OCI-LY3 (cell line): Measurements from ENCODE around the gene NIP7.

Experiments
- H2AFZ ChIP-seq: fragments of 200-600, 300-600 bp; shearing (Covaris generic); 2 replicates; pipeline ENCODE4 v1.6.0; 2014; ENCODE audit warnings: antibody characterized with exemption, low read depth, low read length
- H3K27ac ChIP-seq: fragments of 200-600, 300-600 bp; sonication (generic); 2 replicates; pipeline ENCODE4 v1.5.1; 2014; ENCODE audit warnings: mild to moderate bottlenecking, low read length, moderate library complexity, mixed read lengths
- H3K27me3 ChIP-seq: fragments of 200-600, 300-600 bp; sonication (generic); 2 replicates; pipeline ENCODE4 v1.6.1; 2014; ENCODE audit warnings: low read depth, low read length, mixed read lengths
- H3K36me3 ChIP-seq: fragments of 200-600, 300-600 bp; sonication (generic); replicated peaks from 2 replicates; pipeline ENCODE3; 2014; ENCODE audit warnings: low read depth, low read length, mixed read lengths
- H3K4me1 ChIP-seq: fragments of 300-600, 200-600 bp; sonication (generic); 2 replicates; pipeline ENCODE4 v1.6.1; 2014; ENCODE audit warnings: low read length, mixed read lengths
- H3K4me2 ChIP-seq: fragments of 200-600, 300-600 bp; sonication (generic); 2 replicates; pipeline ENCODE4 v1.6.1; 2014; ENCODE audit warnings: low read length, mixed read lengths
- H3K4me3 ChIP-seq: fragments of 300-600, 200-600 bp; sonication (generic); 2 replicates; pipeline ENCODE4 v1.5.1; 2014; ENCODE audit warnings: antibody characterized with exemption, mild to moderate bottlenecking, low read length, moderate library complexity
- H3K79me2 ChIP-seq: fragments of 300-600, 200-600 bp; shearing (Covaris generic); 2 replicates; pipeline ENCODE4 v1.6.1; 2014; ENCODE audit warnings: mild to moderate bottlenecking, low read length, mixed read lengths
- H3K9ac ChIP-seq: fragments of 300-600, 200-600 bp; shearing (Covaris generic); 2 replicates; pipeline ENCODE4 v1.6.0; 2014; ENCODE audit warnings: mild to moderate bottlenecking, low read length, moderate library complexity
- H3K9me3 ChIP-seq: fragments of 200-600, 300-600 bp; shearing (Covaris generic); 2 replicates; pipeline ENCODE4 v1.6.1; 2014; ENCODE audit warnings: low read length, mixed read lengths; ENCODE audit not compliant: insufficient read depth
- H4K20me1 ChIP-seq: fragments of 200-600, 300-600 bp; sonication (generic); 2 replicates; pipeline ENCODE4 v1.6.1; 2016; ENCODE audit warnings: low read length, mixed read lengths; ENCODE audit not compliant: insufficient read depth
- EZH2phosphoT487 ChIP-seq: fragments of 200-600 bp; shearing (Covaris generic); IDR thresholded peaks from 2 replicates; pipeline ENCODE4 v1.6.1; 2018; ENCODE audit warnings: antibody characterized with exemption, mixed run types, low read depth
- TF ChIP-seq, protein P1 (sequence below): fragments of 200-600, 300-600 bp; sonication (generic); IDR thresholded peaks from 2 replicates; pipeline ENCODE4 v1.5.1; 2014; ENCODE audit warnings: antibody characterized with exemption, low read length, low read depth

NIP7 gene

DNA sequence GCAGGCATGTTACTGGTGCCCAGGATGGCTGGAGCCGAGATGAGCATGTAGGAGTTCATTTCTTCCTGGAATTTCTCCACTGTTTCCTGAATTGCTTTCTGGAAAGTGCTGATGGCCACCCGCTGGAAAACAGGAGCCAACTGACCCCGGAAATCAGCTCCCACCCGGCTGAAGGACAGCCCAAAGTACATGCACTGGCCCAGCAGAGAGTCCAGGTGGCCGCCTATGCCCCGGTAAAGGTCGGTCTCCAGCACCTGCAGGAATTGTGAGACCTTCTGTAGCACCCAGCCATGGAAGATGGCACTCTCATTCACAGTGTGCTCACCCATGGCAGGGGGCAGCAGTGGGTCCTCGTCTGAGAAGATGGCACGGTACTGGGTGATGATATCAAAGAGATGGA lies 4.9 kb upstream of the NIP7 start:
- Histone ChIP-seq H3K79me2 (peaks cover 53% of the 10 kb centered on the region), H3K36me3 (peaks cover 32% of the 10 kb centered on the region), H3K27me3 (no peaks in the 10 kb centered on the region)

DNA sequence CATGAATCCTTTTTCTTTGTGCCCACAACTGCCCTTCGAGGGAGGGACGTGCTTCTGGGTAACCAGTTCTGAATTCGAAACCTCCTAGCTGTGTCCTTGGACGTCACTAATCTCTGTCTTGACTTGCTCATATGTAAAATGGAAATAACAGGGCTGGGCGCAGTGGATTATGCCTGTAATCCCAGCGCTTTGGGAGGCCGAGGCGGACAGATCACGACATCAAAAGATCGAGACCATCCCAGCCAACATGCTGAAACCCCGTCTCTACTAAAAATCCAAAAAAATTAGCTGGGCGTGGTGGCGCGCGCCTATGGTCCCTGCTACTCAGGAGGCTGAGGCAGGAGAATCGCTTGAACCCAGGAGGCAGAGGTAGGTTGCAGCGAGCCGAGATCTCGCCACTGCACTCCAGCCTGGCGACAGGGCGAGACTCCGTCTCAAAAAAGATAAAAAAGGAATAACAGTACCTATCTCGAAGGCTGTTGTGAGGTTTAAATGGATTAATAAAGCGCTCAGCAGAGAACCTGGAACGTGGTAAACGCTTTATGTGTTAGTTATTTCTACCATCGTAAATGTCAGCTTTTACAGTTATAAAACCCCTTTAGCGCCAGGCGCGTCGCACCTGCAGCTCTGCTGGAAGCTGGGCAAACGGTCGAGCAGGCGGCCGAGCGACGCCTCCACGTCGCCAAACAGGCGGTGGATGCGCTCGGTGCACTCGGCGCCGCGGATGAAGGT lies 849 bp upstream of the NIP7 start:
- Histone ChIP-seq H3K9me3 (no peaks in the 10 kb centered on the region), H3K4me2 (peak overlapping the region; percentile 69), H2AFZ (peak overlapping the region; percentile 63; the same call in 1 of the 2 replicates), H3K9ac (peak overlapping the region; percentile 73), H4K20me1 (no peaks in the 10 kb centered on the region), H3K4me1 (peaks cover 16% of the 10 kb centered on the region), H3K79me2 (peaks cover 62% of the 10 kb centered on the region), H3K27ac (peak overlapping the region; percentile 63), H3K36me3 (peaks cover 37% of the 10 kb centered on the region), H3K4me3 (peak overlapping the region; percentile 85), H3K27me3 (no peaks in the 10 kb centered on the region)
- no peak for TF ChIP-seq EZH2phosphoT487
- TF ChIP-seq, protein P1, sequence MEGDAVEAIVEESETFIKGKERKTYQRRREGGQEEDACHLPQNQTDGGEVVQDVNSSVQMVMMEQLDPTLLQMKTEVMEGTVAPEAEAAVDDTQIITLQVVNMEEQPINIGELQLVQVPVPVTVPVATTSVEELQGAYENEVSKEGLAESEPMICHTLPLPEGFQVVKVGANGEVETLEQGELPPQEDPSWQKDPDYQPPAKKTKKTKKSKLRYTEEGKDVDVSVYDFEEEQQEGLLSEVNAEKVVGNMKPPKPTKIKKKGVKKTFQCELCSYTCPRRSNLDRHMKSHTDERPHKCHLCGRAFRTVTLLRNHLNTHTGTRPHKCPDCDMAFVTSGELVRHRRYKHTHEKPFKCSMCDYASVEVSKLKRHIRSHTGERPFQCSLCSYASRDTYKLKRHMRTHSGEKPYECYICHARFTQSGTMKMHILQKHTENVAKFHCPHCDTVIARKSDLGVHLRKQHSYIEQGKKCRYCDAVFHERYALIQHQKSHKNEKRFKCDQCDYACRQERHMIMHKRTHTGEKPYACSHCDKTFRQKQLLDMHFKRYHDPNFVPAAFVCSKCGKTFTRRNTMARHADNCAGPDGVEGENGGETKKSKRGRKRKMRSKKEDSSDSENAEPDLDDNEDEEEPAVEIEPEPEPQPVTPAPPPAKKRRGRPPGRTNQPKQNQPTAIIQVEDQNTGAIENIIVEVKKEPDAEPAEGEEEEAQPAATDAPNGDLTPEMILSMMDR = no peak

More for the DNA sequence above, 4.9 kb upstream of the NIP7 start:
- Histone ChIP-seq H3K9me3 (no peaks in the 10 kb centered on the region), H2AFZ (no peak overlapping the region), H3K4me2 (no peak overlapping the region), H3K4me3 (no peak overlapping the region), H3K9ac (no peak overlapping the region), H4K20me1 (peaks cover under 1% of the 10 kb centered on the region; the same call in 1 of the 2 replicates), H3K4me1 (peaks cover 10% of the 10 kb centered on the region), H3K27ac (no peak overlapping the region)
- TF ChIP-seq EZH2phosphoT487 = no peak
- TF ChIP-seq, protein P1 = no peak

DNA sequence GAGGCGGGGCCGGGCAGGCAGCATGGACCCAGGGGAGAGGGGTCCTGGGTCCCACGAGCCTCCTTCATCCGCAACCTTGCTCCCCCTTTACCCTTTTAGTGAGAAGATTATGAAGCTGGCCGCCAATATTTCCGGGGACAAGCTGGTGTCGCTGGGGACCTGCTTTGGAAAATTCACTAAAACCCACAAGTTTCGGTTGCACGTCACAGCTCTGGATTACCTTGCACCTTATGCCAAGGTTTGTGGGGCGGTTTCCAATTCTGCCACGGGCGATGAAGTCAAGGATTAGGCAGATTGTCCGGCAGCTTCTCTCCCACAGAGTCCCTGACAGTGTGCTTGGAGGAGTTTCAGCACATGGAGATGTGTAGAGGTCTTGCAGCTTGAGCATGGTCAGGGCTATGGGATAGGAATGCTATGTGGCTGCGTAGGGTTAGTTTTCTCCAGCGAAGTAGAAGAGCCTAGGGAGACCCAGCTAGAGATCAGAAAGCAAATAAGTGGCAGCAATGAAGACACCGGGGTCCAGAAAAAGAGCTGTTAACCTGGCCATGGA lies 598 bp downstream of the NIP7 start:
- Histone ChIP-seq H3K4me2 (peak overlapping the region; percentile 98), H4K20me1 (no peaks in the 10 kb centered on the region), H3K9ac (peak overlapping the region; percentile 90), H3K4me1 (peaks cover 16% of the 10 kb centered on the region), H3K36me3 (peaks cover 28% of the 10 kb centered on the region), H2AFZ (peak overlapping the region; percentile 77), H3K27me3 (no peaks in the 10 kb centered on the region), H3K4me3 (peak overlapping the region; percentile 85), H3K27ac (peak overlapping the region; percentile 75), H3K79me2 (peaks cover 62% of the 10 kb centered on the region), H3K9me3 (no peaks in the 10 kb centered on the region)
- TF ChIP-seq, protein P1 = no peak
- no peak for TF ChIP-seq EZH2phosphoT487

GRCh38 chr16:69344171-69344570 lies 4.6 kb downstream of the NIP7 start:
- Histone ChIP-seq H3K4me2 (no peak overlapping the region), H3K36me3 (peaks cover 29% of the 10 kb centered on the region), H4K20me1 (no peaks in the 10 kb centered on the region), H2AFZ (no peak overlapping the region), H3K9ac (no peak overlapping the region), H3K9me3 (no peaks in the 10 kb centered on the region), H3K27me3 (no peaks in the 10 kb centered on the region), H3K27ac (no peak overlapping the region), H3K4me3 (no peak overlapping the region), H3K4me1 (peaks cover 16% of the 10 kb centered on the region), H3K79me2 (peaks cover 38% of the 10 kb centered on the region)
- no peak for TF ChIP-seq EZH2phosphoT487
- TF ChIP-seq, protein P1 = no peak
